Activated CD4-positive, alpha-beta T cell treated with anti-CD3 and anti-CD28 coated beads, Interleukin-2, amount 10 ng/mL, durations not matched to agents 7 days and 5 days (primary cell): ENCODE measurements around the gene SKAP1. TPM values are rescaled to one million over a fixed set of nuclear protein-coding genes. Genes with fewer than 3 reads are reported as not detected.
A peak's percentile ranks its signal among the peaks of the same experiment; 100 is the strongest.
"Not testable (repeated sequence)": the region's sequence is repeated elsewhere in the genome, so short reads cannot be mapped to it uniquely, and the experiment has no call there.

Source experiments
- CTCF ChIA-PET: fragments of 350-600 bp; sonication (Branson Sonifier 250); formaldehyde crosslinking; loops from one replicate; lab custom pipeline; 2021; ENCODE audit warnings: antibody characterized with exemption; lab: Charles Lee
- POLR2A ChIA-PET: fragments of 350-600 bp; sonication (Branson Sonifier 250); formaldehyde crosslinking; loops from one replicate; lab custom pipeline; 2021; ENCODE audit warnings: antibody characterized with exemption; lab: Charles Lee
- DNase-seq: peaks from one replicate; pipeline ENCODE4 v3.0.0-alpha.2; 2020
- H3K27ac Mint-ChIP-seq: one replicate; pipeline ENCODE4 v1.8.0; 2021; ENCODE audit warnings: mild to moderate bottlenecking, moderate library complexity, mixed read lengths
- H3K27me3 Mint-ChIP-seq: one replicate; pipeline ENCODE4 v1.8.0; 2021; ENCODE audit warnings: mixed read lengths
- H3K36me3 Mint-ChIP-seq: one replicate; pipeline ENCODE4 v1.8.0; 2021; ENCODE audit warnings: low read depth, mixed read lengths
- H3K4me1 Mint-ChIP-seq: one replicate; pipeline ENCODE4 v1.8.0; 2021; ENCODE audit warnings: mixed read lengths
- H3K4me3 Mint-ChIP-seq: one replicate; pipeline ENCODE4 v1.8.0; 2021; ENCODE audit warnings: mild to moderate bottlenecking, moderate library complexity, mixed read lengths
- H3K9me3 Mint-ChIP-seq: one replicate; pipeline ENCODE4 v1.8.0; 2021; ENCODE audit warnings: mixed read lengths
- total RNA-seq, 2 experiments: library from RNA; stranded (reverse); gene quantifications; one replicate each; pipeline ENCODE4 v1.2.3, GENCODE V29; 2021

The SKAP1 gene
- total RNA-seq, 2 experiments from 2014 or later = 123 to 144 TPM

DNA sequence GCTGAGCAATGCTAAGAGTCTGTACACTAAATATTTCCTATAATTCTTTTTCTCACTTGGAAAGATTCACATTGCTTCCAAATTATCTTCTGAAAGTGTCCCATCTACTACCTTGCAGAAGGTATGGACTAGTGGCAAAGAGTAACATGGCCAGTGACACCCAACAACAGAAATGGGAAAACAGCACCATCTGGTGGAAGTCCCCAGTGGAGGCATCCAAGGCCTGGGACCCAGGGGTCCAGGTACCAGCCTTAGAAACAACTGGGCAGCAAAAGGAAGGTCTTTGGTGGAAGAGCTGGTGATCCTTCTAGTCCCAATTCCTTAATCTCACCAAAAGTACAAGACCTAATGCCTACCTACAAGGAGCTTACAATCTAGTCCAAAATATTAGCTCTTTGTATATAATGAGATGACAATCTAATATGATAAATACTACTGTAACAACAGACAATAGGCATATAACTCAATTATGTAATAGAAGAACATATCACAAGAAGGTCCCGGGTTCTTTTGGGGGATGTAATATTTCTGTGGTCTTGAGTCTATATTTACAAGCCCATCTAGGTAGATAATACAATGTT lies 55.3 kb downstream of the SKAP1 start:
- ChIA-PET POLR2A (interaction anchor here (1.0 kb wide), 1 partner anchor 23 kb away, joined by 4 read pairs; no protein-coding TSS in a partner anchor), CTCF (interaction anchor here (1.3 to 2.4 kb wide), 3 partner anchors 16 to 98 kb away, joined by 3 to 6 read pairs (median 5); no protein-coding TSS in a partner anchor)
- peaks cover 21% of the 10 kb centered on the region for H3K36me3 Mint-ChIP-seq
- no peaks in the 10 kb centered on the region for H3K9me3 Mint-ChIP-seq
- H3K4me1 Mint-ChIP-seq = peaks cover 10% of the 10 kb centered on the region
- no peaks in the 10 kb centered on the region for H3K27me3 Mint-ChIP-seq
- H3K27ac Mint-ChIP-seq = no peak overlapping the region
- peak; percentile 18 for DNase-seq
- H3K4me3 Mint-ChIP-seq = no peak overlapping the region

DNA sequence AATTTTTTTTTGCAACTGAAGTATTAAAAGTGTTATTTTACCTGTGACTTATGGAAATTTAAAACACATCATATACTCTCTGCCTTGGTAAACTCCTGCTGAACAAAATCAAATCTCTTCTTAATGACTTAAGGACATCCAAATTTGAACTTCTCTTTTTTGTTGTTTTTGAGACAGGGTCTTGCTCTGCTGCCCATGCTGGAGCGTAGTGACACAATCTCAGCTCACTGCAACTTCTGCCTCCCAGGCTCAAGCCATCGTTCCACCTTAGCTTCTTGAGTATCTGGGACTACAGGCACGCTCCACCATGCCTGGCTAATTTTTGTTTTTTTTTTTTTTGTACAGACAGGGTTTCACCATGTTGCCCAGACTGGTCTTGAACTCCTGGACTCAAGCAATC lies 56.1 kb downstream of the SKAP1 start:
- Mint-ChIP-seq H3K4me3 (no peak overlapping the region), H3K4me1 (peaks cover 9% of the 10 kb centered on the region), H3K27ac (no peak overlapping the region), H3K27me3 (no peaks in the 10 kb centered on the region), H3K9me3 (no peaks in the 10 kb centered on the region), H3K36me3 (peaks cover 21% of the 10 kb centered on the region)
- DNase-seq = no peak
- POLR2A ChIA-PET = no interaction called here
- CTCF ChIA-PET = interaction anchor here (0.7 kb wide), 1 partner anchor 519 kb away, joined by 4 read pairs; no protein-coding TSS in a partner anchor

GRCh38 chr17:48373130-48373830 lies 56.7 kb downstream of the SKAP1 start:
- H3K4me3 Mint-ChIP-seq = no peak overlapping the region
- H3K36me3 Mint-ChIP-seq = peaks cover 26% of the 10 kb centered on the region
- peaks cover 9% of the 10 kb centered on the region for H3K4me1 Mint-ChIP-seq
- no peaks in the 10 kb centered on the region for H3K27me3 Mint-ChIP-seq
- ChIA-PET CTCF (interaction anchor here (0.6 to 0.9 kb wide), 3 partner anchors 13 to 1761 kb away, joined by 3 to 4 read pairs (median 3); no protein-coding TSS in a partner anchor), POLR2A (no interaction called here)
- no peaks in the 10 kb centered on the region for H3K9me3 Mint-ChIP-seq
- no peak for DNase-seq
- no peak overlapping the region for H3K27ac Mint-ChIP-seq

GRCh38 chr17:48368967-48369366 lies 61.0 kb downstream of the SKAP1 start:
- H3K27me3 Mint-ChIP-seq, H3K27ac Mint-ChIP-seq, H3K4me3 Mint-ChIP-seq, DNase-seq, H3K9me3 Mint-ChIP-seq, POLR2A ChIA-PET: not testable (repeated sequence)
- Mint-ChIP-seq H3K36me3 (peaks cover 42% of the 10 kb centered on the region), H3K4me1 (peaks cover 10% of the 10 kb centered on the region)
- CTCF ChIA-PET = interaction anchor here (1.4 kb wide), 1 partner anchor 17 kb away, joined by 3 read pairs; no protein-coding TSS in a partner anchor

DNA sequence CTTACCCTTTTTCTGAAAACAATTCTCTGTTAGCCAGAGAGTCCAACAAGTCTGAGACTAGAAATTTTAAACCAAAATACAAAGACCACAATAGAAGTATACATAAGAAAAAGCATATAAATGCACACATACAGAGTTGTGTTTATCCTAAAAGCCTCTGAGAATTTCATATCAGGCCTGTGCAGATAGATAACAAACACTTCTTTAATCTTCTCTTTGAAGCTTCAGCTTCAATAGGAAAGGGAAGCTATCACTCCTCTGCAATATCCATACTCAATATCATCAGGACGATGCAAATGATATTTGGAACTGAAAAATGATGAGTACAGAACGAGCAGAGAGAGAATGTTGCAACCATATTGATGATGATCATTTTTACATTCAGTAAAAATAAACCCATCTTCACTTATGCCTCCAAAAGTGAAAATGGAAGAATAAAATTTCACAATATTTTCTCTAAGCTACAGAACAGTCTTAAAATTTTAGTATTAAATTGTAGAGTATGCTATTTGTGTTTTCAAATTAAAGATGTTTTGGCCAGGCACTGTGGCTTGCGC lies 61.6 kb downstream of the SKAP1 start:
- Mint-ChIP-seq H3K27ac (no peak overlapping the region), H3K27me3 (no peaks in the 10 kb centered on the region), H3K9me3 (no peaks in the 10 kb centered on the region), H3K36me3 (peaks cover 38% of the 10 kb centered on the region), H3K4me1 (peaks cover 8% of the 10 kb centered on the region), H3K4me3 (no peak overlapping the region)
- POLR2A ChIA-PET = no interaction called here
- DNase-seq = no peak
- CTCF ChIA-PET = interaction anchor here (0.8 to 1.4 kb wide), 2 partner anchors 17 to 18 kb away, joined by 3 read pairs; no protein-coding TSS in a partner anchor

- POLR2A ChIA-PET = interaction anchor here (0.7 kb wide), 1 partner anchor 12 kb away, joined by 3 read pairs; no protein-coding TSS in a partner anchor
- Mint-ChIP-seq H3K36me3 (peaks cover 30% of the 10 kb centered on the region), H3K27ac (no peak overlapping the region), H3K4me3 (no peak overlapping the region), H3K27me3 (no peaks in the 10 kb centered on the region), H3K9me3 (no peaks in the 10 kb centered on the region), H3K4me1 (peaks cover 6% of the 10 kb centered on the region)
- DNase-seq = no peak
- CTCF ChIA-PET = interaction anchor here (0.6 to 1.9 kb wide), 8 partner anchors 12 to 231 kb away, joined by 3 to 4 read pairs (median 3); no protein-coding TSS in a partner anchor
These were observed 66.9 kb downstream of the SKAP1 start for GRCh38 chr17:48363161-48363560.

- H3K9me3 Mint-ChIP-seq, CTCF ChIA-PET, H3K4me1 Mint-ChIP-seq, H3K27ac Mint-ChIP-seq, H3K27me3 Mint-ChIP-seq, DNase-seq, H3K4me3 Mint-ChIP-seq, POLR2A ChIA-PET: not testable (repeated sequence)
- peaks cover 20% of the 10 kb centered on the region for H3K36me3 Mint-ChIP-seq
These were observed 69.0 kb downstream of the SKAP1 start for GRCh38 chr17:48360861-48361633.

GRCh38 chr17:48357779-48358602 lies 72.0 kb downstream of the SKAP1 start:
- no peak overlapping the region for H3K4me3 Mint-ChIP-seq
- ChIA-PET POLR2A (no interaction called here), CTCF (no interaction called here)
- DNase-seq = no peak
- H3K36me3 Mint-ChIP-seq = peaks cover 6% of the 10 kb centered on the region
- no peaks in the 10 kb centered on the region for H3K27me3 Mint-ChIP-seq
- H3K4me1 Mint-ChIP-seq = peaks cover 3% of the 10 kb centered on the region
- H3K27ac Mint-ChIP-seq = no peak overlapping the region
- H3K9me3 Mint-ChIP-seq = no peaks in the 10 kb centered on the region

- Mint-ChIP-seq H3K27me3 (no peaks in the 10 kb centered on the region), H3K4me1 (peaks cover 7% of the 10 kb centered on the region), H3K9me3 (no peaks in the 10 kb centered on the region), H3K4me3 (no peak overlapping the region), H3K27ac (no peak overlapping the region), H3K36me3 (peaks cover 4% of the 10 kb centered on the region)
- POLR2A ChIA-PET = no interaction called here
- no peak for DNase-seq
- CTCF ChIA-PET = no interaction called here
These were observed 73.1 kb downstream of the SKAP1 start for GRCh38 chr17:48356866-48357265.

DNA sequence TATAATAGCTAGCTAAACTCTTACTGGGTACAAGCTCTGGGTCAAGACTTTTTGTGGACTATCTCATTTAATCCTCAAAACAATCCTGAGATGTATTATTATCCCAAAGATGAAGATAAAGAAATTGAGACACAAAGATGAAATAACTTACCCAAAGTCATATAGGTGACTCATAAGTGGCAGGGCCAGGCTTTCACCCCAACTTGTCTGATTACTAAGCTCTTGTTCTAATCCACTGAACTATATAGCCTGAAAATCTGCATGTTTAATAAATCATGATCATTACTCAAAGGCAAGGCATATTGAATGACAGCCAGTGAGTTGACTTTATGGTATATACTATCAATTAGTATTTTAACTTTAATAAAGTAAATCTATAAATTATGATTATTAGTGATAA lies 77.4 kb downstream of the SKAP1 start:
- CTCF ChIA-PET = interaction anchor here (0.8 to 2.2 kb wide), 15 partner anchors 10 to 240 kb away, joined by 3 to 15 read pairs (median 5); partner anchors contain the start of gene HOXB5

GRCh38 chr17:48351911-48352332 lies 78.1 kb downstream of the SKAP1 start:
- no peaks in the 10 kb centered on the region for H3K9me3 Mint-ChIP-seq
- H3K36me3 Mint-ChIP-seq = peaks cover 6% of the 10 kb centered on the region
- peaks cover 12% of the 10 kb centered on the region for H3K4me1 Mint-ChIP-seq
- no peak overlapping the region for H3K4me3 Mint-ChIP-seq
- ChIA-PET CTCF (interaction anchor here (0.6 to 2.2 kb wide), 22 partner anchors 8 to 241 kb away, joined by 3 to 15 read pairs (median 3); partner anchors contain the start of gene HOXB5), POLR2A (interaction anchor here (1.1 kb wide), 1 partner anchor 23 kb away, joined by 4 read pairs; no protein-coding TSS in a partner anchor)
- H3K27me3 Mint-ChIP-seq = no peaks in the 10 kb centered on the region
- H3K27ac Mint-ChIP-seq = no peak overlapping the region
- DNase-seq = no peak

More for the DNA sequence above, 77.4 kb downstream of the SKAP1 start:
- POLR2A ChIA-PET = no interaction called here
- Mint-ChIP-seq H3K4me3 (no peak overlapping the region), H3K27ac (no peak overlapping the region), H3K27me3 (no peaks in the 10 kb centered on the region), H3K4me1 (peaks cover 12% of the 10 kb centered on the region), H3K36me3 (peaks cover 6% of the 10 kb centered on the region), H3K9me3 (no peaks in the 10 kb centered on the region)
- DNase-seq = no peak
